ENCODE measurements around the gene KRTAP10-1. TPM values are rescaled to one million over a fixed set of nuclear protein-coding genes. Genes with fewer than 3 reads are reported as not detected.
A peak's percentile ranks its signal among the peaks of the same experiment; 100 is the strongest.

The KRTAP10-1 gene
- total and polyA plus RNA-seq, 2 experiments from 2014 or later: not detected

DNA sequence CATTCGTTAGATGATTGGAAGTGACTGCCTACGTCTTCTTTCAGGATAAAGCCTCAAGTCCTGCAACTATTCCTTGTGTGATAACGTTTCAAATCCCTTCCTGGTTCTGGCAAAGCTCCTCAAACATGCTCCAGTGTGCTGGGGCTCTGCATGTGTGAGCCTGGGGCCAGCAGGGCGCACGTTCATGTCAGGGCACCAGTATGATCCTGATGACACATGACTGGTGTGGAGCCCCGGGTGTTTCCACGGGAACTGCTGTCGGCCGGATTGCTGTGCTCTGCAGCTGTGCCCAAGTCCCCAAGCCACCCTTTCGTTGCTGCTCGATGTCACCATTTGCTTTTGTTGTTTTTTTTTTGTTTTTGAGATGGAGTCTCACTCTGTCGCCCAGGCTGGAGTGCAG lies 21.3 kb downstream of the KRTAP10-1 start:
- Histone ChIP-seq H3K9me3 (ENCODE audit: low read depth) (no peaks in the 10 kb centered on the region), H3K27me3 (no peaks in the 10 kb centered on the region), H3K4me3 (no peak overlapping the region), H3K36me3 (no peaks in the 10 kb centered on the region), H3K4me1 (ENCODE audit: low read depth) (no peaks in the 10 kb centered on the region), H3K27ac (no peak overlapping the region)
- no peak for DNase-seq (ENCODE audit: low read depth in 1 of 2, low spot score in 1 of 2)
- TF ChIP-seq, protein P1, sequence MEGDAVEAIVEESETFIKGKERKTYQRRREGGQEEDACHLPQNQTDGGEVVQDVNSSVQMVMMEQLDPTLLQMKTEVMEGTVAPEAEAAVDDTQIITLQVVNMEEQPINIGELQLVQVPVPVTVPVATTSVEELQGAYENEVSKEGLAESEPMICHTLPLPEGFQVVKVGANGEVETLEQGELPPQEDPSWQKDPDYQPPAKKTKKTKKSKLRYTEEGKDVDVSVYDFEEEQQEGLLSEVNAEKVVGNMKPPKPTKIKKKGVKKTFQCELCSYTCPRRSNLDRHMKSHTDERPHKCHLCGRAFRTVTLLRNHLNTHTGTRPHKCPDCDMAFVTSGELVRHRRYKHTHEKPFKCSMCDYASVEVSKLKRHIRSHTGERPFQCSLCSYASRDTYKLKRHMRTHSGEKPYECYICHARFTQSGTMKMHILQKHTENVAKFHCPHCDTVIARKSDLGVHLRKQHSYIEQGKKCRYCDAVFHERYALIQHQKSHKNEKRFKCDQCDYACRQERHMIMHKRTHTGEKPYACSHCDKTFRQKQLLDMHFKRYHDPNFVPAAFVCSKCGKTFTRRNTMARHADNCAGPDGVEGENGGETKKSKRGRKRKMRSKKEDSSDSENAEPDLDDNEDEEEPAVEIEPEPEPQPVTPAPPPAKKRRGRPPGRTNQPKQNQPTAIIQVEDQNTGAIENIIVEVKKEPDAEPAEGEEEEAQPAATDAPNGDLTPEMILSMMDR (IDR thresholded peaks at IDR 0.05; ENCODE audit: low read depth, low read length): no peak

DNA sequence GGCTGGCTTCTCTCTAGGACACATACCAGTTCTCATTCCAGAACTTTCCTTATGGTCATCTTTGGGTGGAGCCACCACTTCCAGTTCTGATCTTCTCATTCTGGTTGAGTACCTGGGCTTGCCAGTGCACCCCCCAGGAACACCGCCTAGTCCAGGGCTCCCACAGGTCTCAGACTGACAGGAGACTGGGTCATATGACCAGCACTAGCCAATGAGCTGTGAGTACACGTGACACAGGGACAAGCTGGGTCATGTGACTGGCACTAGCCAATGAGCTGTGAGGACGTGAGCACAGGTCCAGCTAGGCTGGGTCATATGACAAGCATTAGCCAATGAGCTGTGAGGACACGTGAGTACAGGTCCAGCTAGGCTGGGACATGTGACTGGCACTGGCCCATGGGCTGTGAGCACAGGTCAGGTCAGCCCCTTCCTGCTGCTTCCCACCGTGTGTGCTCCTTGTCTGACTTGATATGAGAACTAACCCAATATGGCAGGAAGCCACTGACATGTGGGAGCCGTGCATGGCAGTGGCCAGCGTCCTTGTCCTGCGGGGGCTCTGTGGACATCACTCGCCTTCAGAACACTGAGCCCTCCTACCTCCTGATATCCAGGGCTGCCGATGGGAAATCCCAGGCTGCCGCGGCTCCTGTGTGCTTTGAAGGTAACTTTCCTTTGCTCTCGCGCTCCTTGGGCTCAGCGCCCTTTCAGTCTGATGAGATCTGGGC lies 22.7 kb downstream of the KRTAP10-1 start:
- Histone ChIP-seq H3K27me3 (no peaks in the 10 kb centered on the region), H3K9me3 (ENCODE audit: low read depth) (no peaks in the 10 kb centered on the region), H3K27ac (no peak overlapping the region), H3K4me3 (peak overlapping the region; percentile 7), H3K4me1 (ENCODE audit: low read depth) (no peaks in the 10 kb centered on the region), H3K36me3 (no peaks in the 10 kb centered on the region)
- TF ChIP-seq, protein P1 (IDR thresholded peaks at IDR 0.05; ENCODE audit: low read depth, low read length): no peak
- peak in 1 of 2 donors; percentile 79 for DNase-seq (ENCODE audit: low read depth in 1 of 2, low spot score in 1 of 2)

DNA sequence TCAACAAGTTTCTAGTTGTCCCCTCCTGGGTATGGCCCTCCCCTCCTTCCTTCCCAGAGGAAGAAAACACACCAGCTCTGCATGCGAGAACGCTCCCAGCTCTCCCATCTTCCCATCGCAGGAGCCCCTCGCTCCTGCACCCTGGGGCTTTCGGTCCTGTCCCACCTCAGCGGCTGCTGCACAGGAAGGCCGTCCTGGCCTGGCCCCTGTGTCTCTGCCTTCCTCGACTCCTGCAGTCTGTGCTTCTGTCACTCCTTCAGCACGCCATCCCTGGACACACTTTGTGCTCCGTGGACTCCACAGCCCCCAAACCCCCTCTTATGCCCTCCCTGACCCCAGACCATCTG lies 23.2 kb downstream of the KRTAP10-1 start:
- TF ChIP-seq, protein P1 (IDR thresholded peaks at IDR 0.05; ENCODE audit: low read depth, low read length): no peak
- Histone ChIP-seq H3K4me3 (no peak overlapping the region), H3K9me3 (ENCODE audit: low read depth) (no peaks in the 10 kb centered on the region), H3K4me1 (ENCODE audit: low read depth) (no peaks in the 10 kb centered on the region), H3K27ac (no peak overlapping the region), H3K27me3 (no peaks in the 10 kb centered on the region), H3K36me3 (no peaks in the 10 kb centered on the region)
- no peak for DNase-seq (ENCODE audit: low read depth in 1 of 2, low spot score in 1 of 2)

DNA sequence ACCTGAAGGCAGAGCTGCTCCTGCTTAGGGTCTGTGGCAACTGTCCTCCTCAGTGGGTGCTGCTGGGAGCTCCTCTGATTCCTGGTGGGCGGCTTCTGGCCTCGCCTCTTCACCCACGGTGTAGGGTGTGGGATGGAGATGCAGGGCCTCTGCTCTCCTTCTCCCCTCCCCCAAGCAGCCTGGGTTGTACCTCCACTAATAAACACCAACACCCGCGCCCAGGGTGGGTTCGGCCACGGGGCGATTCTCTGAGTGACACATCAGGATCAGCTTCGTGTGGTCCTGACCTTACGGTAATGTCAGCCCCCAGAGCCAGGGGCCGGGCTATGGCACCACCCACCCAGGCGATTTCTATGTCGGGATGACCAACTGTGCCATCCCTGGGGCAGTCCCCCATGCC lies 23.7 kb downstream of the KRTAP10-1 start:
- Histone ChIP-seq H3K9me3 (ENCODE audit: low read depth) (no peaks in the 10 kb centered on the region), H3K27ac (no peak overlapping the region), H3K4me3 (no peak overlapping the region), H3K27me3 (no peaks in the 10 kb centered on the region), H3K36me3 (peaks cover under 1% of the 10 kb centered on the region), H3K4me1 (ENCODE audit: low read depth) (no peaks in the 10 kb centered on the region)
- DNase-seq (ENCODE audit: low read depth in 1 of 2, low spot score in 1 of 2): no peak
- TF ChIP-seq, protein P1 (IDR thresholded peaks at IDR 0.05; ENCODE audit: low read depth, low read length): no peak

DNA sequence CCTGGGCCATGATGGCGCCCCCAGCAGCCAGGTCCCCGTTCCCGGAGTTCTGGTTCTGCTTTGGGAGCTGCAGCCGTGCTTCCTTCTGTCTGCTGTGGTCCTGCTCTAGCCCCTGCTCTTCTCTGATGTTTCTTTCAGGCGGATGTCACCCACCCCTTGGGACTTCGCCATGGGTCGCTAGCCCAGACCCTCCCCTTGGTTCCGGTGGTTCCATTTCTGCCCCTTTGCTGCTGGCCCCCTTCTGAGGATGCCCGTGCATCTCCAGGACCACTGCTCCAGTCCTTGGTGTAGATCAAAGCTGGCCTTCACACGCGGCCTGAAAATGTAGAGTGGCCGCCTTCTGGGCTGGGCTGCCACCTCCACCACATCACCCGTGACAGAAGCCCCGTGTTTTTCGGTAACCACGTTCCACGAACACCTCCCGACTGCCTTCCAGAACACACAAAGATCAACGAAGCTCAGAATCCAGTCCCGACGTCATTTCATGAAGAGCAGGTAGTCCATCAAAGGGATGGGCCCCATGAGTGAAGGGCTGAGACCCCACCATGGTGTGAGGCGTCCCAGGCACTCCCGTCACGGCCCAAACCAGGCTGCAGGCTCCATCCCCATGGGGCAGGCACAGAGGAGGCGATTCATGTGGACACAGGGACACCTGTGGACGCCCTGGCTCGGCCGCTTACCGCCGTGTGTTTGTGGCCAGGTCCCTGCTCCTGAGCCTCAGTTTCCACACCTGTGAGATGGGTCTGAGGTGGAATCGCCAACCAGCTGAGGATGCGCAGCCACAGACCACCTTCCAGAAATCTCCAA lies 24.4 kb downstream of the KRTAP10-1 start:
- DNase-seq (ENCODE audit: low read depth in 1 of 2, low spot score in 1 of 2): no peak
- no peaks in the 10 kb centered on the region for H3K9me3 ChIP-seq (ENCODE audit: low read depth)
- H3K27me3 ChIP-seq: no peaks in the 10 kb centered on the region
- peaks cover 4% of the 10 kb centered on the region for H3K36me3 ChIP-seq
- TF ChIP-seq, protein P1 (IDR thresholded peaks at IDR 0.05; ENCODE audit: low read depth, low read length): no peak
- H3K4me1 ChIP-seq (ENCODE audit: low read depth): no peaks in the 10 kb centered on the region
- H3K4me3 ChIP-seq: no peak overlapping the region
- no peak overlapping the region for H3K27ac ChIP-seq
